Measurements from ENCODE around the gene SHISA5. TPM values are rescaled to one million over a fixed set of nuclear protein-coding genes. Genes with fewer than 3 reads are reported as not detected.

Gene SHISA5
- total and polyA plus RNA-seq, 2 of the 8 experiments (the other 6 are each of a cell fraction or from before 2014, with no cell fraction given), result 196 to 315 TPM

DNA sequence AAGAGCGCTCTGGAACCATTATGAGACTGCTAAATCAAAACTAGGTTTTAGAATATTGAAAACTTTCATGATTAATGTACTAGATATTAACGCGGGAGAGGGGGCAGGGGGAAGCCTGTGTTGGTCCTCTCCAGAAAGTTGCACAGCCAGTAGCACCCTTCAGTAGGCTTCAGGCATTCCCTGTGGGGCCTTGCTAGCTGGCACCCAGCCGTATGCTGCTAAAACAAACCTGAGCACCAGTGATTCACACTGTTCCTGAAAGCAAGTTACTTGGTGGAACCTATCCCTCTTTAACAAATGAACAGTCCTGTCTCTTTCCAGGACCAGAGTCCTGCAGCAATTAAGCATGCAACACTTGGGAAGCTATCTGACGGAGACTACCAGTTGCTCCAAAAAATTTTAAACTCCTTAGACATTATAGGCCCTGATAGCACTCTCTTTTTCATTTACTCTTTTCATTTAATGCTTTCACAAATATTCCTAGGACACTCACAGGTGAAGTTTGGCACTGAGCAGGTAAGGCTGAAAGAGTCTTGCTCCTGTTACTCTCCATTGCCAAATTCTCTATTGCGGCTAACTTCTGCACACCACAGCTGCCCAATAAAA, 58.6 kb downstream of the SHISA5 start:
- H3K79me2 ChIP-seq (ENCODE audit: control insufficient read depth in 1 of 2, insufficient read depth in 2 of 2, low read length in 2 of 2), result peaks cover 5 to 33% of the 10 kb centered on the region in 2 experiments; a peak in 3 of 4 replicates
- TF ChIP-seq GTF2F1 (IDR thresholded peaks at IDR 0.05; ENCODE audit: borderline replicate concordance, low read depth, low read length), result no peak
- TF ChIP-seq HDAC6 (IDR thresholded peaks at IDR 0.05; ENCODE audit: low read depth, low read length), result no peak
- TF ChIP-seq CREB1 (IDR thresholded peaks at IDR 0.05), result no peak
- TF ChIP-seq TAF1 (IDR thresholded peaks at IDR 0.05; ENCODE audit: low read depth, low read length), result no peak
- TF ChIP-seq RXRA (IDR thresholded peaks at IDR 0.05; ENCODE audit: insufficient read depth, low read depth, low read length), result no peak
- no peak for TF ChIP-seq KDM5A (IDR thresholded peaks at IDR 0.05; ENCODE audit: low read length)
- TF ChIP-seq EP300 (IDR thresholded peaks at IDR 0.05; ENCODE audit: borderline replicate concordance in 1 of 2, low read depth in 2 of 2, low read length in 2 of 2), result no peak
- no peak for TF ChIP-seq SUZ12 (IDR thresholded peaks at IDR 0.05; ENCODE audit: low read length)
- no peak for TF ChIP-seq TEAD4 (IDR thresholded peaks at IDR 0.05; ENCODE audit: low read depth, low read length)
- TF ChIP-seq EZH2 (IDR thresholded peaks at IDR 0.05; ENCODE audit: low read depth, low read length, severe bottlenecking), result no peak
- TF ChIP-seq JUND (IDR thresholded peaks at IDR 0.05; ENCODE audit: low read length), result no peak
- TF ChIP-seq SAP30 (IDR thresholded peaks at IDR 0.05; ENCODE audit: insufficient read depth, insufficient replicate concordance, low read length), result no peak

More for the DNA sequence above, 58.6 kb downstream of the SHISA5 start:
- no peak for FAIRE-seq
- H2AK5ac ChIP-seq (ENCODE audit: low read depth, low read length), result no peak overlapping the region
- H3K4me3 ChIP-seq (ENCODE audit: extremely low read depth in 1 of 4, insufficient read depth in 2 of 4, low read depth in 3 of 4, low read length in 4 of 4), result peak overlapping the region; percentile 80 to 98 (median 96); a peak in 7 of 8 replicates
- H3K36me3 ChIP-seq (ENCODE audit: control insufficient read depth in 2 of 4, insufficient read depth in 4 of 4, low read length in 3 of 4), result peaks cover 3 to 27% (median 13%) of the 10 kb centered on the region in 4 experiments; a peak in 5 of 8 replicates
- H4K8ac ChIP-seq (ENCODE audit: extremely low read depth, insufficient read depth, low read length), result no peak overlapping the region
- H3K9me3 ChIP-seq (ENCODE audit: insufficient read depth in 2 of 2, low read depth in 1 of 2, low read length in 1 of 2), result no peaks in the 10 kb centered on the region
- H2BK5ac ChIP-seq (ENCODE audit: low read depth, low read length), result no peak overlapping the region
- H3K23ac ChIP-seq (ENCODE audit: insufficient read length), result no peak overlapping the region
- no peak overlapping the region for H2AFZ ChIP-seq (ENCODE audit: low read length)
- POLR2A ChIA-PET (ENCODE audit: partially characterized antibody), result interaction anchor here (0.6 to 10.3 kb wide), 20 partner anchors 12 to 205 kb away, joined by 3 to 233 read pairs (median 4); partner anchors contain the start of genes NME6, PLXNB1, SLC26A6 and ZNF589
- H3K4ac ChIP-seq (replicated peaks; ENCODE audit: insufficient read length, low read depth, low read length), result no peak overlapping the region
- no peak overlapping the region for H3K56ac ChIP-seq (replicated peaks; ENCODE audit: insufficient read length, low read depth, low read length)
- H2BK12ac ChIP-seq (ENCODE audit: low read depth, low read length), result no peak overlapping the region
- DNase-seq (ENCODE audit: low read depth in 1 of 2, low spot score in 2 of 2), result no peak
- peaks cover 5% of the 10 kb centered on the region for H3K79me1 ChIP-seq (ENCODE audit: low read depth, low read length)
- H3K23me2 ChIP-seq (ENCODE audit: low read depth, low read length), result peaks cover 11% of the 10 kb centered on the region
- no peak overlapping the region for H3K14ac ChIP-seq (ENCODE audit: insufficient read length)
- no peak overlapping the region for H3K18ac ChIP-seq (ENCODE audit: extremely low read depth, low read length)
- no peak overlapping the region for H3K27ac ChIP-seq (ENCODE audit: low read depth, low read length)
- no peak overlapping the region for H4K5ac ChIP-seq (ENCODE audit: insufficient read length, low read depth, low read length)
- 82% methylated on average over 6 of the region's 6 CpGs; no CpG with 5 or more reads in 1 of the 2 experiments for WGBS, 2 experiments (ENCODE audit: extremely low coverage in 1 of 2, insufficient coverage in 1 of 2, insufficient read length in 1 of 2, insufficient replicate concordance in 2 of 2, low coverage in 1 of 2, low lambda C conversion rate in 2 of 2, missing lambda C conversion rate in 1 of 2)
- H3K4me2 ChIP-seq (ENCODE audit: insufficient read depth in 1 of 2, low read depth in 2 of 2, low read length in 2 of 2), result peak overlapping the region; percentile 85 to 94
- H2BK120ac ChIP-seq (replicated peaks; ENCODE audit: low read depth, low read length), result no peak overlapping the region
- no peak overlapping the region for H2BK20ac ChIP-seq (ENCODE audit: low read length)
- H4K20me1 ChIP-seq (replicated peaks in 1 of 2; ENCODE audit: control insufficient read depth in 1 of 2, insufficient read depth in 2 of 2, low read length in 2 of 2), result peaks cover 0 to 8% of the 10 kb centered on the region in 2 experiments
- H3K4me1 ChIP-seq (replicated peaks in 1 of 4; ENCODE audit: control insufficient read depth in 3 of 4, insufficient read depth in 4 of 4, low read length in 3 of 4), result peaks cover 3 to 17% (median 6%) of the 10 kb centered on the region in 4 experiments; a peak in 5 of 7 replicates
- CTCF ChIA-PET (ENCODE audit: partially characterized antibody), result interaction anchor here (0.8 to 5.2 kb wide), 6 partner anchors 9 to 203 kb away, joined by 3 to 38 read pairs (median 6); partner anchors contain the start of gene SLC26A6
- no peak overlapping the region for H2BK15ac ChIP-seq (ENCODE audit: low read length)
- H4K91ac ChIP-seq (replicated peaks; ENCODE audit: insufficient read length, low read length), result no peak overlapping the region
- no peaks in the 10 kb centered on the region for H3K27me3 ChIP-seq (replicated peaks in 1 of 4; ENCODE audit: control insufficient read depth in 3 of 4, extremely low read depth in 1 of 4, insufficient read depth in 3 of 4, low read length in 3 of 4)
- H3K9ac ChIP-seq (replicated peaks in 1 of 4; ENCODE audit: extremely low read depth in 1 of 4, low read depth in 3 of 4, low read length in 3 of 4), result no peak overlapping the region

All from H1 (cell line).